ENCODE data around the gene GLT1D1.

Gene GLT1D1

DNA sequence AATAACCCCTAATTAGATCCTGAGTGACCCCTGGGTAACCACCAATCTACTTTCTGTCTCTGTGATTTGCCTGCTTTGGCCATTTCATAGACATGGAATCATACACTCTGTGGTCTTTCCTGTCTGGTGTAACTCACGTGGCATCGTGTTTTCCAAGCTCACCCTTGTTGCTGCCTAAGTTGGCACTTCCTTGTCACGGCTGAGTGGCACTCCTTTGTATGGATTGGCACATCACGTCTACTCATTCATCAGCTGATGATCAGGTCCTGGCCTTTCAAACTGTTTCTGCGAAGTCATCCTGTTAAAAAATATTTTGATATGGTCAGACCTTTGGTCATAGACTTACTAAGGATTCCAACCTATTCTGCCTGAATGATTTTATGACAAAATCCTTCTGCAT is 87.7 kb downstream of the GLT1D1 start:
- H3K9me3 ChIP-seq (replicated peaks; ENCODE audit: insufficient read depth, low read length): no peaks in the 10 kb centered on the region
- H3K79me2 ChIP-seq (ENCODE audit: low read length): no peaks in the 10 kb centered on the region
- H3K9ac ChIP-seq (ENCODE audit: low read length): no peak overlapping the region
- no peak overlapping the region for H2AFZ ChIP-seq (ENCODE audit: low read length)
- no peaks in the 10 kb centered on the region for H3K36me3 ChIP-seq (replicated peaks; ENCODE audit: insufficient read depth, low read length)
- H3F3A ChIP-seq (ENCODE audit: insufficient read depth, low read length): no peaks in the 10 kb centered on the region
- no peak for DNase-seq
- H4K20me1 ChIP-seq (ENCODE audit: insufficient read depth, low read length): no peaks in the 10 kb centered on the region
- no peaks in the 10 kb centered on the region for H3K27me3 ChIP-seq (replicated peaks; ENCODE audit: insufficient read depth, low read length)
- no peak overlapping the region for H3K27ac ChIP-seq (ENCODE audit: low read length)
- no peaks in the 10 kb centered on the region for H3K9me2 ChIP-seq (replicated peaks; ENCODE audit: insufficient read depth, low read length)
- TF ChIP-seq EZH2phosphoT487 (IDR thresholded peaks at IDR 0.05; ENCODE audit: low read length): no peak
- no peak for TF ChIP-seq EZH2 (optimal IDR thresholded peaks at IDR 0.05; ENCODE audit: low read depth, low read length)
- TF ChIP-seq, protein P1, sequence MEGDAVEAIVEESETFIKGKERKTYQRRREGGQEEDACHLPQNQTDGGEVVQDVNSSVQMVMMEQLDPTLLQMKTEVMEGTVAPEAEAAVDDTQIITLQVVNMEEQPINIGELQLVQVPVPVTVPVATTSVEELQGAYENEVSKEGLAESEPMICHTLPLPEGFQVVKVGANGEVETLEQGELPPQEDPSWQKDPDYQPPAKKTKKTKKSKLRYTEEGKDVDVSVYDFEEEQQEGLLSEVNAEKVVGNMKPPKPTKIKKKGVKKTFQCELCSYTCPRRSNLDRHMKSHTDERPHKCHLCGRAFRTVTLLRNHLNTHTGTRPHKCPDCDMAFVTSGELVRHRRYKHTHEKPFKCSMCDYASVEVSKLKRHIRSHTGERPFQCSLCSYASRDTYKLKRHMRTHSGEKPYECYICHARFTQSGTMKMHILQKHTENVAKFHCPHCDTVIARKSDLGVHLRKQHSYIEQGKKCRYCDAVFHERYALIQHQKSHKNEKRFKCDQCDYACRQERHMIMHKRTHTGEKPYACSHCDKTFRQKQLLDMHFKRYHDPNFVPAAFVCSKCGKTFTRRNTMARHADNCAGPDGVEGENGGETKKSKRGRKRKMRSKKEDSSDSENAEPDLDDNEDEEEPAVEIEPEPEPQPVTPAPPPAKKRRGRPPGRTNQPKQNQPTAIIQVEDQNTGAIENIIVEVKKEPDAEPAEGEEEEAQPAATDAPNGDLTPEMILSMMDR (IDR thresholded peaks at IDR 0.05; ENCODE audit: low read length): no peak
- H3K4me3 ChIP-seq (ENCODE audit: low read length): no peak overlapping the region
- no peak overlapping the region for H3K4me2 ChIP-seq (ENCODE audit: low read depth, low read length)
- no peaks in the 10 kb centered on the region for H3K4me1 ChIP-seq (ENCODE audit: low read length)

DNA sequence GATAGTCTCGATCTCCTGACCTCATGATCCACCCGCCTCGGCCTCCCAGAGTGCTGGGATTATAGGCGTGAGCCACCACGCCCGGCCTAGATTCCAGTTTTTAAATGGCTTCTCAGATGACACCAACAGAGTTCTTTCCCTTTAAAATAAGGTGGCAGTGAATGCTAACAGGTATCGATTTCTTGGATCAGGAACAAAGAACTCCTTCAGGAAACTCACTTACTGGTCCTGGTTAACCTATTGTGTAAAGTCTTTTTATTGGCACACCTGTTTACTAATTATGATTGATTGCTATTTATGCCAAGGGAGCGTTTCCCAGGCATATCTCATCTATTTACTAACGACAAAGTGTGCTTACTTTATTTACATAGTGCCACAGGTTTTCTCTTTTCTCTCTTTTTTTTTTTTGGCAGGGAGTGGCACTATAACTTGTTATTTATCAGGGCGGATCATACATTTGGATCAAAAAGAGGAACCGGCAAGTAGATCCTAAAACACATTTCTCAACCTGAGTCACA is 89.7 kb downstream of the GLT1D1 start:
- Histone ChIP-seq H3K9me2 (replicated peaks; ENCODE audit: insufficient read depth, low read length) (no peaks in the 10 kb centered on the region), H3F3A (ENCODE audit: insufficient read depth, low read length) (no peaks in the 10 kb centered on the region), H3K4me2 (ENCODE audit: low read depth, low read length) (no peak overlapping the region), H3K36me3 (replicated peaks; ENCODE audit: insufficient read depth, low read length) (no peaks in the 10 kb centered on the region), H3K79me2 (ENCODE audit: low read length) (no peaks in the 10 kb centered on the region), H3K4me3 (ENCODE audit: low read length) (no peak overlapping the region), H3K27me3 (replicated peaks; ENCODE audit: insufficient read depth, low read length) (no peaks in the 10 kb centered on the region), H4K20me1 (ENCODE audit: insufficient read depth, low read length) (no peaks in the 10 kb centered on the region), H3K4me1 (ENCODE audit: low read length) (no peaks in the 10 kb centered on the region), H3K9ac (ENCODE audit: low read length) (no peak overlapping the region), H2AFZ (ENCODE audit: low read length) (no peak overlapping the region), H3K9me3 (replicated peaks; ENCODE audit: insufficient read depth, low read length) (no peaks in the 10 kb centered on the region), H3K27ac (ENCODE audit: low read length) (no peak overlapping the region)
- TF ChIP-seq, protein P1 (IDR thresholded peaks at IDR 0.05; ENCODE audit: low read length): no peak
- TF ChIP-seq EZH2 (optimal IDR thresholded peaks at IDR 0.05; ENCODE audit: low read depth, low read length) (no peak), EZH2phosphoT487 (IDR thresholded peaks at IDR 0.05; ENCODE audit: low read length) (no peak)
- no peak for DNase-seq

DNA sequence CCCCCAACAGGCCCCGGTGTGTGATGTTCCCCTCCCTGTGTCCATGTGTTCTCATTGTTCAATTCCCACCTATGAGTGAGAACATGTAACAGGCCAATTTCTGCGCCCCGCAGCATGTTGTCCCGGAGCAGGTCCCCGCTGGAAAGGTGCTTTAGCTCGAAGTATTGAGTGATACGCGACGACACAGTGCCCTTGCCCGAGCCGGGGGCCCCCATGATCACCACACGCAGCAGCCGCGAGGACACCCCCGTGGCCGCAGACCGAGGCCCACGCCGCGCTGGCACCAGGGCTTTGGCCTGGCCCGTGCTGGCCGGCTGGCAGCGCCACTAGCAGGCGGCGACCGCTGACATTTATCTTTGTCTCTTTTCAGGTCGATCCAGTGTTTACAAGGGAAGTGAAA is 91.7 kb downstream of the GLT1D1 start:
- DNase-seq: no peak
- Histone ChIP-seq H3K9me2 (replicated peaks; ENCODE audit: insufficient read depth, low read length) (no peaks in the 10 kb centered on the region), H3F3A (ENCODE audit: insufficient read depth, low read length) (no peaks in the 10 kb centered on the region), H3K4me3 (ENCODE audit: low read length) (no peak overlapping the region), H3K27me3 (replicated peaks; ENCODE audit: insufficient read depth, low read length) (no peaks in the 10 kb centered on the region), H3K9ac (ENCODE audit: low read length) (no peak overlapping the region), H3K79me2 (ENCODE audit: low read length) (no peaks in the 10 kb centered on the region), H3K36me3 (replicated peaks; ENCODE audit: insufficient read depth, low read length) (no peaks in the 10 kb centered on the region), H3K27ac (ENCODE audit: low read length) (no peak overlapping the region), H3K4me1 (ENCODE audit: low read length) (no peaks in the 10 kb centered on the region), H3K9me3 (replicated peaks; ENCODE audit: insufficient read depth, low read length) (no peaks in the 10 kb centered on the region), H2AFZ (ENCODE audit: low read length) (no peak overlapping the region), H3K4me2 (ENCODE audit: low read depth, low read length) (no peak overlapping the region), H4K20me1 (ENCODE audit: insufficient read depth, low read length) (no peaks in the 10 kb centered on the region)
- no peak for TF ChIP-seq EZH2phosphoT487 (IDR thresholded peaks at IDR 0.05; ENCODE audit: low read length)
- TF ChIP-seq EZH2 (optimal IDR thresholded peaks at IDR 0.05; ENCODE audit: low read depth, low read length): no peak
- TF ChIP-seq, protein P1 (IDR thresholded peaks at IDR 0.05; ENCODE audit: low read length): no peak

All from MM.1S (cell line).